Suprapubic skin (tissue), 4 donors: ENCODE results near the gene PRKCSH.

ENCODE experiments used
- CTCF ChIP-seq, 2 donors: fragments of 200-600 bp in 1 of 2; fragments of 450-650 bp in 1 of 2; sonication (generic) in 1 of 2; IDR thresholded peaks; one replicate each; pipeline ENCODE4 v1.5.1; 2016 to 2019; ENCODE audit warnings: antibody characterized with exemption in 2 of 2, mild to moderate bottlenecking in 1 of 2, moderate library complexity in 1 of 2
- EP300 ChIP-seq: sonication (generic); formaldehyde crosslinking; IDR thresholded peaks from one replicate; pipeline ENCODE4 v1.6.1; 2017; ENCODE audit warnings: antibody characterized with exemption
- POLR2A ChIP-seq, 2 donors: fragments of 450-650 bp; IDR thresholded peaks; one replicate each; pipeline ENCODE4 v1.6.1; 2017; ENCODE audit warnings: antibody characterized with exemption in 2 of 2, mild to moderate bottlenecking in 2 of 2, moderate library complexity in 2 of 2
- POLR2AphosphoS5 ChIP-seq, 3 donors: sonication (generic); formaldehyde crosslinking; IDR thresholded peaks; one replicate each; pipeline ENCODE4 v1.6.1; 2017; ENCODE audit warnings: antibody characterized with exemption in 3 of 3

GRCh38 chr19:11456659-11457058 lies 21.2 kb downstream of the PRKCSH start:
- TF ChIP-seq CTCF (IDR thresholded peaks at IDR 0.05) = no peak
- no peak for TF ChIP-seq POLR2A (IDR thresholded peaks at IDR 0.05)
- TF ChIP-seq POLR2AphosphoS5 (IDR thresholded peaks at IDR 0.05) = no peak
- no peak for TF ChIP-seq EP300
